Neuronal stem cell (in vitro differentiated cells): ENCODE results near the gene WFDC5.

Experiments used
- DNase-seq: peaks from one replicate; pipeline ENCODE4 v3.0.0-alpha.2; 2013; ENCODE audit warnings: low spot score
- H2AFZ ChIP-seq: one replicate; pipeline ENCODE4 v1.6.1; 2013; ENCODE audit warnings: mild to moderate bottlenecking, low read length, inconsistent platforms
- H2AK5ac ChIP-seq: 2 replicates; pipeline ENCODE4 v1.6.1; 2013; ENCODE audit warnings: low read depth, mild to moderate bottlenecking, inconsistent platforms, low read length, moderate library complexity, mixed read lengths
- H2BK120ac ChIP-seq: 2 replicates; pipeline ENCODE4 v1.6.1; 2013; ENCODE audit warnings: low read depth, mild to moderate bottlenecking, inconsistent platforms, low read length, moderate library complexity, mixed read lengths
- H2BK12ac ChIP-seq: one replicate; pipeline ENCODE4 v1.6.1; 2013; ENCODE audit warnings: low read length, inconsistent platforms
- H2BK15ac ChIP-seq: 2 replicates; pipeline ENCODE4 v1.6.1; 2013; ENCODE audit warnings: mild to moderate bottlenecking, low read length, inconsistent platforms, mixed read lengths
- H2BK5ac ChIP-seq: one replicate; pipeline ENCODE4 v1.6.1; 2013; ENCODE audit warnings: inconsistent platforms, mild to moderate bottlenecking, low read length, moderate library complexity
- H3K14ac ChIP-seq: one replicate; pipeline ENCODE4 v1.6.1; 2013; ENCODE audit warnings: low read length, inconsistent platforms
- H3K18ac ChIP-seq: 2 replicates; pipeline ENCODE4 v1.6.1; 2013; ENCODE audit warnings: low read length, inconsistent platforms
- H3K23ac ChIP-seq: 2 replicates; pipeline ENCODE4 v1.6.1; 2013; ENCODE audit warnings: low read depth, mild to moderate bottlenecking, mixed read lengths, low read length, inconsistent platforms; ENCODE audit not compliant: poor library complexity
- H3K27ac ChIP-seq: replicated peaks from 3 replicates; pipeline ENCODE4 v1.5.1; 2013; ENCODE audit warnings: low read length, inconsistent platforms
- H3K27me3 ChIP-seq, 3 experiments: 2 replicates each; pipeline ENCODE4 v1.6.1; 2013; ENCODE audit warnings: low read length in 3 of 3, mild to moderate bottlenecking in 2 of 3, inconsistent platforms in 1 of 3, low read depth in 1 of 3, mixed read lengths in 1 of 3, moderate library complexity in 1 of 3; ENCODE audit not compliant: control insufficient read depth in 3 of 3, insufficient read depth in 3 of 3
- H3K36me3 ChIP-seq, 2 donors: replicated peaks in 1 of 2; 2 replicates each; pipeline ENCODE4 v1.6.1; 2013; ENCODE audit warnings: low read length in 2 of 2; ENCODE audit not compliant: control insufficient read depth in 2 of 2, insufficient read depth in 2 of 2
- H3K4ac ChIP-seq: 2 replicates; pipeline ENCODE4 v1.6.1; 2013; ENCODE audit warnings: inconsistent platforms, mild to moderate bottlenecking, low read length, moderate library complexity
- H3K4me1 ChIP-seq, 2 donors: 1 replicate in 1 of 2; 2 replicates in 1 of 2; pipeline ENCODE4 v1.6.1; 2013; ENCODE audit warnings: low read length in 2 of 2, low read depth in 1 of 2; ENCODE audit not compliant: control insufficient read depth in 2 of 2, insufficient read depth in 1 of 2
- H3K4me2 ChIP-seq: one replicate; pipeline ENCODE4 v1.6.1; 2013; ENCODE audit warnings: mild to moderate bottlenecking, low read length, inconsistent platforms; ENCODE audit not compliant: insufficient read depth, poor library complexity, severe bottlenecking
- H3K4me3 ChIP-seq, 2 donors: 2 replicates each; pipeline ENCODE4 v1.5.1; 2013; ENCODE audit warnings: low read length in 2 of 2, mild to moderate bottlenecking in 2 of 2, inconsistent platforms in 1 of 2, moderate library complexity in 1 of 2
- H3K79me1 ChIP-seq: one replicate; pipeline ENCODE4 v1.6.1; 2013; ENCODE audit warnings: low read depth, mild to moderate bottlenecking, inconsistent platforms, low read length, moderate library complexity
- H3K9ac ChIP-seq: one replicate; pipeline ENCODE4 v1.6.1; 2013; ENCODE audit warnings: mild to moderate bottlenecking, low read depth, low read length, inconsistent platforms; ENCODE audit not compliant: poor library complexity
- H3K9me3 ChIP-seq, 2 donors: replicated peaks in 1 of 2; 2 replicates each; pipeline versions ENCODE3 to v1.6.1; 2013; ENCODE audit warnings: low read length in 2 of 2, mild to moderate bottlenecking in 2 of 2, inconsistent platforms in 1 of 2, low read depth in 1 of 2, mixed read lengths in 1 of 2, moderate library complexity in 1 of 2; ENCODE audit not compliant: control insufficient read depth in 2 of 2, insufficient read depth in 1 of 2
- H4K8ac ChIP-seq: one replicate; pipeline ENCODE4 v1.6.1; 2013; ENCODE audit warnings: low read depth, mild to moderate bottlenecking, inconsistent platforms, low read length, moderate library complexity
- H4K91ac ChIP-seq: one replicate; pipeline ENCODE4 v1.6.1; 2013; ENCODE audit warnings: low read length, low read depth, mild to moderate bottlenecking, inconsistent platforms; ENCODE audit not compliant: poor library complexity
- WGBS, 2 donors: extraction: QIAGEN DNeasy Blood & Tissue Kit; methylation state at CpG; one replicate each; pipeline ENCODE4 v1.1.7; 2013; ENCODE audit warnings: missing lambda C conversion rate in 2 of 2, mixed read lengths in 1 of 2; ENCODE audit not compliant: insufficient read length in 2 of 2, insufficient replicate concordance in 1 of 2; ENCODE audit errors: extremely low coverage in 2 of 2; 5-methylcytosine and 5-hydroxymethylcytosine counted together

WFDC5 gene

GRCh38 chr20:45095805-45096238, 19.2 kb downstream of the WFDC5 start:
- Histone ChIP-seq H3K23ac (no peak overlapping the region), H3K4me1 (no peaks in the 10 kb centered on the region), H3K27me3 (peaks cover 4 to 41% (median 40%) of the 10 kb centered on the region in 3 experiments), H2BK120ac (no peak overlapping the region), H2AK5ac (no peak overlapping the region), H2BK5ac (no peak overlapping the region), H3K27ac (no peak overlapping the region), H2BK15ac (no peak overlapping the region), H3K14ac (no peak overlapping the region), H4K91ac (no peak overlapping the region), H3K4me2 (no peak overlapping the region), H3K9ac (no peak overlapping the region), H3K4ac (no peak overlapping the region), H3K36me3 (no peaks in the 10 kb centered on the region), H4K8ac (no peak overlapping the region), H3K4me3 (no peak overlapping the region), H3K79me1 (no peaks in the 10 kb centered on the region), H2AFZ (peak overlapping the region; percentile 51), H3K9me3 (peaks cover 0 to 8% of the 10 kb centered on the region in 2 donors), H3K18ac (no peak overlapping the region), H2BK12ac (no peak overlapping the region)
- no CpG with 5 or more reads among the region's 7 CpGs for WGBS, 2 donors
- DNase-seq, result peak; percentile 43

GRCh38 chr20:45094864-45095574, 20.0 kb downstream of the WFDC5 start:
- Histone ChIP-seq H3K27ac (no peak overlapping the region), H2AFZ (no peak overlapping the region), H3K4me1 (no peaks in the 10 kb centered on the region), H3K23ac (peak overlapping the region; percentile 46), H3K14ac (peak overlapping the region; percentile 21), H4K91ac (no peak overlapping the region), H2BK120ac (no peak overlapping the region), H3K9me3 (peaks cover 0 to 8% of the 10 kb centered on the region in 2 donors), H3K9ac (no peak overlapping the region), H3K4ac (no peak overlapping the region), H2BK12ac (no peak overlapping the region), H4K8ac (no peak overlapping the region), H3K4me2 (no peak overlapping the region), H3K27me3 (peaks cover 4 to 33% (median 32%) of the 10 kb centered on the region in 3 experiments), H3K18ac (no peak overlapping the region), H2BK5ac (no peak overlapping the region), H3K4me3 (no peak overlapping the region), H3K36me3 (no peaks in the 10 kb centered on the region), H2BK15ac (peak overlapping the region; percentile 24), H2AK5ac (no peak overlapping the region), H3K79me1 (no peaks in the 10 kb centered on the region)
- no CpG with 5 or more reads among the region's 11 CpGs for WGBS, 2 donors
- DNase-seq, result no peak

GRCh38 chr20:45094201-45094600, 20.8 kb downstream of the WFDC5 start:
- H3K4ac ChIP-seq, result no peak overlapping the region
- no peak overlapping the region for H2BK5ac ChIP-seq
- H3K9me3 ChIP-seq, result peaks cover 0 to 8% of the 10 kb centered on the region in 2 donors
- WGBS, 2 donors, result no CpG with 5 or more reads among the region's 2 CpGs
- H3K27me3 ChIP-seq, result peaks cover 4 to 26% (median 24%) of the 10 kb centered on the region in 3 experiments
- H3K79me1 ChIP-seq, result no peaks in the 10 kb centered on the region
- no peak overlapping the region for H2BK120ac ChIP-seq
- H4K8ac ChIP-seq, result no peak overlapping the region
- no peak overlapping the region for H3K9ac ChIP-seq
- no peak overlapping the region for H3K4me3 ChIP-seq
- no peak overlapping the region for H2BK12ac ChIP-seq
- no peak overlapping the region for H2AK5ac ChIP-seq
- no peak for DNase-seq
- H2BK15ac ChIP-seq, result no peak overlapping the region
- no peak overlapping the region for H3K18ac ChIP-seq
- no peak overlapping the region for H3K4me2 ChIP-seq
- H4K91ac ChIP-seq, result no peak overlapping the region
- no peak overlapping the region for H2AFZ ChIP-seq
- H3K23ac ChIP-seq, result no peak overlapping the region
- no peaks in the 10 kb centered on the region for H3K36me3 ChIP-seq
- no peaks in the 10 kb centered on the region for H3K4me1 ChIP-seq
- no peak overlapping the region for H3K27ac ChIP-seq
- H3K14ac ChIP-seq, result no peak overlapping the region

GRCh38 chr20:45092898-45093297, 22.1 kb downstream of the WFDC5 start:
- Histone ChIP-seq H3K79me1 (no peaks in the 10 kb centered on the region), H3K27ac (no peak overlapping the region), H3K4me3 (no peak overlapping the region), H2AK5ac (no peak overlapping the region), H4K91ac (no peak overlapping the region), H2BK12ac (no peak overlapping the region), H3K36me3 (no peaks in the 10 kb centered on the region), H2AFZ (no peak overlapping the region), H3K4me2 (no peak overlapping the region), H2BK15ac (no peak overlapping the region), H3K9me3 (peaks cover 0 to 5% of the 10 kb centered on the region in 2 donors), H3K27me3 (peaks cover 0 to 13% (median 11%) of the 10 kb centered on the region in 3 experiments), H2BK120ac (no peak overlapping the region), H3K4ac (no peak overlapping the region), H4K8ac (no peak overlapping the region), H3K9ac (no peak overlapping the region), H3K23ac (no peak overlapping the region), H3K14ac (no peak overlapping the region), H3K4me1 (no peaks in the 10 kb centered on the region), H3K18ac (no peak overlapping the region), H2BK5ac (no peak overlapping the region)
- no peak for DNase-seq
- no CpG with 5 or more reads among the region's 7 CpGs for WGBS, 2 donors
